GM21515 (cell line): Measurements from ENCODE around the gene KRT222.

ENCODE experiments used
- ATAC-seq: cut with Tn5 transposase; IDR thresholded peaks from one replicate; pipeline ENCODE4 v1.9.1; 2021; ENCODE audit not compliant: unreplicated experiment

The KRT222 gene

GRCh38 chr17:40659911-40660310 is 5.1 kb downstream of the KRT222 start:
- no peak for ATAC-seq

GRCh38 chr17:40658396-40658795 is 6.6 kb downstream of the KRT222 start:
- no peak for ATAC-seq

DNA sequence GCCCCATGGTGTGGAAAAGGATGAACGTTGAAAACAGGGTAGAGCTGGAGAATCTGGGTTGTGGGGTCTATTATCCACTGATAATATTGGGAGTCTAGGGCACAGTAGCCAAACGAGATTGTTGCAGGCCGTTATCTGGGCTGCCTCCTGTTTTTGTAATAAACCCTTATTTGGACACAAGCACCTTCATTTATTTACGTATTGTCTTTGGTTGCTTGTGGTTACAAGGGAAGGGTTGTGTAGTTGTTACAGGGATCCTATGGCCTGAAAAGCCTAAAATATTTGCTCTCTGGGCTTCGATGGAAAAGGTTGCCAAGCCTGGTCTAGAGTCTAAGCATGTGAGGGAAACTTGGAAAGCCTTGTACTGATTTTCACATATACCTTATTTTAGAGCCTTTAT is 13.0 kb downstream of the KRT222 start:
- ATAC-seq: no peak

DNA sequence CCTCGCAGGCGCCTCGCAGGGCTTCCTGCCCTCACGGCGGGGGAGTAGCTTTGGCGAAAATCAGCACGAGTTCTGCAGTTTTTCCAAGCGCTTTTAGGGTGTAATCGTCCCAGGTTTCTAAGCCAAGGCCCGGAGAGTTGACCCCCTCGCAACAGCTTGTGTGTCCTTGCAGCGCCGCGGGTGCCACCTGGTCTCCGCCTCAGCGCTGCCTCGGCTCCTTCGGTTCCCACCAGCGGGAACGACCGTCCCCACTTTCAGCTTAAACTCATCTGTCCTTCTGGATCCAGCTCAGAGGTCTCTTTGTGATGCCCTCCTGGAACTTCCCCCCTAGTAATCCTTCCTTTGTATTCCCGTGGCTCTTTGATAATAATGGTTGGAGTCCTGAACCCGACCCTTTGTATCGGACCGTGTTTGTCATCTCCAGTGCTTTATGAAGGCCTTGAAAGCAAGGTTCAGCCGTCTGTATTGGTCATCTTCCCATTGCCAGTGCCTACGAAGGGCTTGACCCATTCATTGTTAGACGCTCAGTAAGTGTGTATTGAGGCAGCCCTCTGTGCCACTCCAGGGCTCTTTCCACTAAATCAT is 16.5 kb downstream of the KRT222 start:
- no peak for ATAC-seq

- ATAC-seq: peak; percentile 57
These were observed 17.2 kb downstream of the KRT222 start, which contains the start of gene SMARCE1 for GRCh38 chr17:40647624-40648383. Gene SMARCE1 (minus strand): TSS chr17:40647818. CDS start chr17:40645802, 2,016 bp downstream.

DNA sequence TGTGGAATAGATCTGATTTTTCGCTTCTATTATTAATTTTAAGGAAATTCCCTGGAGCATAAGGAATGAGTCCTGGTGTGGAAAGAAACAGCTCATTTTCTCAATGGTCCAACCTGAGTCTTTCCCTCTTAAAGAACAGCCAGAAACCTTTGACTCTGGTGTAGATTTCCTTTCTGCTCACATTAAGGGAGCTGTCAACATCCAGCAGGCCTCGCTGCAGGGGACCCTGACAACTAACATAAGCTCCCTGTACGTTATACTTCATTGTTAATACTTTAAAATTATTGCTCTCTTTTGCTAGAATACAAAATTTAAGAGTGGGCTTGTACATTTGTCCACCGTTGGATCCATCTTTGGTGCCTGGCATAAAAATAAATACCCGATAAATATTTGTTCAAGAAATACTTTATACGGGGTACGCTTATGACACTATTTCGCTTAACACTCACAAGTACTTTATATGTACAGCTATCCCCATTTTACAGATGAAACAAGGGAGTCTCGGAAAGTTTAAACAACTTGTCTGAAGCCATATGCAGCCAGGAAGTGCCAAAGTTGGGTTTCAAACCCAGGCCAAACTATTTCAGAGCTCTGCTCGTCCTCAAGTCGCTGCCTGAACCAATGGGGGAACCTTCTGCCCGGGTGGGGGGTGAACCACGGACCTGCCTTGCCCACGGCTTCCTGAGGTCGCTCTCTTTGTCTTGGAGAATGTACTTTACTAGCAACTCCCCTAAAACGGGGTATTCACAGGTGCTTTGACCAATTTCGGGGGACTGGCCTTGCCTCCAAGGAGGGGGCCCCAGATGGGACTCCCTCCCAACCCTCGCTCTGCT is 18.0 kb downstream of the KRT222 start:
- ATAC-seq: peak; percentile 25

GRCh38 chr17:40645943-40646342 is 19.0 kb downstream of the KRT222 start:
- ATAC-seq: no peak

GRCh38 chr17:40645291-40645690 is 19.7 kb downstream of the KRT222 start:
- no peak for ATAC-seq

DNA sequence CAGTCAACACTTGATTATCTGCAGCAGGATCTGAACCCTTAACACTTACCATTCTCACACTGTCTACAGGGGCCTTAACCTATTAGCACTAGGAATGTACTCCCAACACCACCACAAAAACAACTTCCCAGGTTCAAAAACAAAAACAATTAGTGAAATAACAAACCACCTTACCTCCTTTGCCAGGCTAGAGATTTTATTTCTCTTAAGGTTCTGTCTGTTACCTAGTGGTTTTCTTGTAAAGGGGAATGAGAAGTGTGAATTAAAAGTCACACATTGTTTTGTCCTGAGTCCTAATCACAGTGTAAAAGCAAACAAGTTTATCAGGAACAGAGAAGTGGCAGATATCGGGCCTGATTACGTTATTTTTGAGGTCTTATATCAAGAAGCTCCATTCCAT is 27.0 kb downstream of the KRT222 start:
- no peak for ATAC-seq

DNA sequence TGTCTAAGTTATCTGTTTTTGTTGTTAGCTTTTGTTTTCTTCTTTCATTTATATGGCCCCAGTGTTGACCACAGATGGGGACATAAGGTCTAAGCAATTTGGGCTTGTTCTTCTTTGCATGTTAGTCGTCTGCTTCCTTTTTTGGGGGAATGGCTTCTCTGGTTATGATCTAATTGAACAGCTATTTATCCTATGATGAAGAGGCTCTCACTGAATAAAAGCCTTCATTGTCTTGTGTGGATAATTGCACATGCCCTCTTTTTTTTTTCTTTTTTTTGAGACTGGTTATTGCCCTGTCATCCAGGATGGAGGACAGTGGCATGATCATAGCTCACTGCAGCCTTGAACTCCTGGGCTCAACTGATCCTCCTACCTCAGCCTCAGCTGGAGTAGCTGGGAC is 31.1 kb downstream of the KRT222 start:
- ATAC-seq: no peak

GRCh38 chr17:40632216-40632615 is 32.8 kb downstream of the KRT222 start:
- no peak for ATAC-seq

- no peak for ATAC-seq
These were observed 35.1 kb downstream of the KRT222 start for GRCh38 chr17:40629842-40630241.

DNA sequence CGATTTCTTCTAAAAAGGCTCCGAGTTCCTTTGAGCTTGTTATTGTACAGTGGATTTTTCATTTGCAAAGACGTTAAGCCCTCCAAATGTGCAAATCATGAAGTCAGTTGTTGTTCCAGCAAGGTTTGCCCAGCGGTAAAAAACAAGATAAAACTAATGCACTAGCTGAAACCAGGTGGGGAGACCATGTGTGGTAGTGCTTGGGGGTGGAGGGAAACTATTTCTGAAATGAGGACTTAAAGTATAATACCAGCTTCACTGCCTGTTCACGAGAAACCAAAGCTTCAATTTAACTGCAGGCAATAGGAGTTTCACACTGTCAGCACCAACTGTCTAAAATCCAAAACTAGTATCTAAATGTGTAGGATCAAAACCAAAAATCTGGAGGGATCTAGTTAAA is 39.7 kb downstream of the KRT222 start:
- no peak for ATAC-seq

GRCh38 chr17:40623419-40624210 is 41.4 kb downstream of the KRT222 start:
- no peak for ATAC-seq

GRCh38 chr17:40622509-40622928 is 42.5 kb downstream of the KRT222 start:
- no peak for ATAC-seq

DNA sequence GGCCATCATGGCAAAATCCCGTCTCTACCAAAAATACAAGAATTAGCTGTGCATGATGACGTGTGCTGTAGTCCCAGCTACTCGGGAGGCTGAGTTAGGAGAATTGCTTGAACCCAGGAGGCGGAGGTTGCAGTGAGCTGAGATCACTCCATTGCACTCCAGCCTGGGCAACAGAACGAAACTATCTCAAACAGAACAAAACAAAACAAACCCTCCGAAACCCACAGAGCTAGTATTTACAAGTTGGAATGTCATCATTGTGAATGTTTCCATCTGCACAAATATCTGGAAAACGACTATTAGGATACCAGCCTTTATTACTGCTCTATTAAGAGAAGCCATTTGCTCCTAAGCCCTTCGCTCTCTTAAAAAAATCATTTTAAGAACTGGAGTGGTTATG is 43.4 kb downstream of the KRT222 start:
- no peak for ATAC-seq

GRCh38 chr17:40621019-40621418 is 44.0 kb downstream of the KRT222 start:
- no peak for ATAC-seq

- ATAC-seq: no peak
These were observed 46.0 kb downstream of the KRT222 start for GRCh38 chr17:40618754-40619625.

GRCh38 chr17:40617678-40618240 is 47.2 kb downstream of the KRT222 start:
- no peak for ATAC-seq

DNA sequence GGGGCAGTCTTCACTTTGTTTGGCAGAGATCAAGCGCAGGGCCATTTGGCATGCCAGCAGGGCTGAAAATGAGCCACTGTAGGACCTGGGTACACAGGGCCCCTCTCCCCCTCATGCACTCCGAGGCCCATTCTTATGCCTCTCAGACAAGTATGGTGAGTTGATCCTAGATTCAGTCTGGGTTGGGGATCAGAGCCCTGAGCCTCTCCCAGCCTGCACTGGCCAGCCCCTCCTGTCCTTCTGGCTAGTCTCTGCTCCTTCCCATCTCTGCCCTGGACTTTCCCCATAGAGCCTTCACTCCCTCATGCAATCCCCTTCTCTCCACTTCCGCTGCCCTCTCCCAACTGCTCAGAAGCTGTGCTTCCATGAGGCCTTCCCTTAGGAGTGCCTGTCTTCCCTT is 48.4 kb downstream of the KRT222 start:
- ATAC-seq: no peak
